ENCODE measurements around the gene TAF4. TPM values are rescaled to one million over a fixed set of nuclear protein-coding genes. Genes with fewer than 3 reads are reported as not detected.

TAF4 gene
- total and polyA plus RNA-seq, 2 of the 13 experiments (the other 11 are each of a cell fraction or from before 2014, with no cell fraction given), result 5.9 to 12.0 TPM

DNA sequence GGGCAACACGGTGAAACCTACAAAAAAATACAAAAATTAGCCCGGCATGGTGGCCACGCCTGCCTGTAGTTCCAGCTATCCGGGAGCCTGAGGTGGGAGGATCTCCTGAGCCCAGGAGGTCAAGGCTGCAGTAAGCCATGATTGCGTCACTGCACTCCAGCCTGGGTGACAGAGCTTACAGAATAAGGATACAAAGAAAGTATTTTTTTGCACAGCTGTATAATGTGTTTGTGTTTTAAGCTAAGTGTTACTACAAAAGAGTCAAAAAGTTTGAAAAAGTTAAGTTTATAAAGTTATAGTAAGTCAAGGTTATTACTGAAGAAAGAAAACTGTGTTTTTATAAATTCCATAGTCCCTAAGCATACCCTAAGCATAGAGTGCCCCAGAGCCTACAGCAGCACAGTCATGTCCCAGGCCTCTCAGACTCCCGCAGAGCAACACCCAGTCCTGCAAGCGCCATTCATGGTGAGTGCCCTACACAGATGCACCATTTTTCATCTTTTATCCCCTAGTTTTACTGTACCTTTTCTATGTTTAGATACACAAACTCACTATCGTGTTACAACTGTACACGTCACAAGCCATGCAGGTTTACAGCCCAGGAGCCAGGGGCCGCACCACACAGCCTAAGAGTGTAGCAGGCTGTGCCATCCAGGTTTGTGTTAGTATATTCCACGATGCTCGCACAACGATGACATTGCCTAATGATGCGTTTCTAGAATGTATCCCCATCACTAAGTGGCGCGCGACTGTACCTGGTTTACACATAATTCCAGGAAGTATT lies 22.4 kb downstream of the TAF4 start (continued):
- no peak for TF ChIP-seq ZNF569 (CRISPR knock-in tag; IDR thresholded peaks at IDR 0.05; ENCODE audit: borderline replicate concordance)
- TF ChIP-seq MED1 (CRISPR knock-in tag; IDR thresholded peaks at IDR 0.05), result peak; percentile 83
- TF ChIP-seq, protein P1, sequence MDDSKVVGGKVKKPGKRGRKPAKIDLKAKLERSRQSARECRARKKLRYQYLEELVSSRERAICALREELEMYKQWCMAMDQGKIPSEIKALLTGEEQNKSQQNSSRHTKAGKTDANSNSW (CRISPR knock-in tag; IDR thresholded peaks at IDR 0.05; ENCODE audit: borderline replicate concordance), result no peak
- TF ChIP-seq, protein P2, sequence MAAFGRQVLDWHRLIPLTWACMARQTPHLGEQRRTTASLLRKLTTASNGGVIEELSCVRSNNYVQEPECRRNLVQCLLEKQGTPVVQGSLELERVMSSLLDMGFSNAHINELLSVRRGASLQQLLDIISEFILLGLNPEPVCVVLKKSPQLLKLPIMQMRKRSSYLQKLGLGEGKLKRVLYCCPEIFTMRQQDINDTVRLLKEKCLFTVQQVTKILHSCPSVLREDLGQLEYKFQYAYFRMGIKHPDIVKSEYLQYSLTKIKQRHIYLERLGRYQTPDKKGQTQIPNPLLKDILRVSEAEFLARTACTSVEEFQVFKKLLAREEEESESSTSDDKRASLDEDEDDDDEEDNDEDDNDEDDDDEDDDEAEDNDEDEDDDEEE (CRISPR knock-in tag; IDR thresholded peaks at IDR 0.05), result no peak
- TF ChIP-seq ZMYM4 (CRISPR knock-in tag; IDR thresholded peaks at IDR 0.05), result peak; percentile 52; the same call in 1 of the 2 replicates
- TF ChIP-seq ZNF468 (CRISPR knock-in tag; IDR thresholded peaks at IDR 0.05), result no peak
- no peak for TF ChIP-seq SCMH1 (CRISPR knock-in tag; IDR thresholded peaks at IDR 0.05; ENCODE audit: borderline replicate concordance)
- TF ChIP-seq ZNF496 (CRISPR knock-in tag; IDR thresholded peaks at IDR 0.05; ENCODE audit: insufficient replicate concordance), result no peak
- TF ChIP-seq TAF1 (CRISPR knock-in tag; IDR thresholded peaks at IDR 0.05), result peak; percentile 28; the same call in 1 of the 2 replicates
- no peak for TF ChIP-seq ZSCAN29 (CRISPR knock-in tag; conservative IDR thresholded peaks at IDR 0.05)
- TF ChIP-seq, protein P3, sequence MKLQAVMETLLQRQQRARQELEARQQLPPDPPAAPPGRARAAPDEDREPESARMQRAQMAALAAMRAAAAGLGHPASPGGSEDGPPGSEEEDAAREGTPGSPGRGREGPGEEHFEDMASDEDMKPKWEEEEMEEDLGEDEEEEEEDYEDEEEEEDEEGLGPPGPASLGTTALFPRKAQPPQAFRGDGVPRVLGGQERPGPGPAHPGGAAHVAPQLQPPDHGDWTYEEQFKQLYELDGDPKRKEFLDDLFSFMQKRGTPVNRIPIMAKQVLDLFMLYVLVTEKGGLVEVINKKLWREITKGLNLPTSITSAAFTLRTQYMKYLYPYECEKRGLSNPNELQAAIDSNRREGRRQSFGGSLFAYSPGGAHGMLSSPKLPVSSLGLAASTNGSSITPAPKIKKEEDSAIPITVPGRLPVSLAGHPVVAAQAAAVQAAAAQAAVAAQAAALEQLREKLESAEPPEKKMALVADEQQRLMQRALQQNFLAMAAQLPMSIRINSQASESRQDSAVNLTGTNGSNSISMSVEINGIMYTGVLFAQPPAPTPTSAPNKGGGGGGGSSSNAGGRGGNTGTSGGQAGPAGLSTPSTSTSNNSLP (IDR thresholded peaks at IDR 0.05; ENCODE audit: low read depth, low read length), result no peak
- TF ChIP-seq, protein P4, sequence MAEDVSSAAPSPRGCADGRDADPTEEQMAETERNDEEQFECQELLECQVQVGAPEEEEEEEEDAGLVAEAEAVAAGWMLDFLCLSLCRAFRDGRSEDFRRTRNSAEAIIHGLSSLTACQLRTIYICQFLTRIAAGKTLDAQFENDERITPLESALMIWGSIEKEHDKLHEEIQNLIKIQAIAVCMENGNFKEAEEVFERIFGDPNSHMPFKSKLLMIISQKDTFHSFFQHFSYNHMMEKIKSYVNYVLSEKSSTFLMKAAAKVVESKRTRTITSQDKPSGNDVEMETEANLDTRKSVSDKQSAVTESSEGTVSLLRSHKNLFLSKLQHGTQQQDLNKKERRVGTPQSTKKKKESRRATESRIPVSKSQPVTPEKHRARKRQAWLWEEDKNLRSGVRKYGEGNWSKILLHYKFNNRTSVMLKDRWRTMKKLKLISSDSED (CRISPR knock-in tag; IDR thresholded peaks at IDR 0.05), result no peak
- TF ChIP-seq IRX3 (CRISPR knock-in tag; IDR thresholded peaks at IDR 0.05; ENCODE audit: borderline replicate concordance, low read depth), result no peak
- no peak for TF ChIP-seq ZNF138 (CRISPR knock-in tag; IDR thresholded peaks at IDR 0.05; ENCODE audit: low read depth)
- TF ChIP-seq CBX2 (IDR thresholded peaks at IDR 0.05; ENCODE audit: low read depth, low read length), result no peak
- TF ChIP-seq CBX2 (CRISPR knock-in tag; IDR thresholded peaks at IDR 0.05; ENCODE audit: low read depth), result 0 out of 2 replicates have a peak, but pooled peaks have one; percentile 29
- no peak for TF ChIP-seq YEATS4 (CRISPR knock-in tag; IDR thresholded peaks at IDR 0.05; ENCODE audit: borderline replicate concordance)
- TF ChIP-seq NRL (CRISPR knock-in tag; IDR thresholded peaks at IDR 0.05; ENCODE audit: borderline replicate concordance), result no peak
- no peak for TF ChIP-seq AHR (CRISPR knock-in tag; IDR thresholded peaks at IDR 0.05)
- TF ChIP-seq KAT2B (IDR thresholded peaks at IDR 0.05; ENCODE audit: borderline replicate concordance, low read depth, low read length), result no peak
- TF ChIP-seq FOXK2 (IDR thresholded peaks at IDR 0.05), result no peak
- TF ChIP-seq MIXL1 (CRISPR knock-in tag; IDR thresholded peaks at IDR 0.05), result 0 out of 2 replicates have a peak, but pooled peaks have one; percentile 59
- no peak for TF ChIP-seq CCAR2 (optimal IDR thresholded peaks at IDR 0.05; ENCODE audit: low read depth, low read length)
- TF ChIP-seq, protein P5, sequence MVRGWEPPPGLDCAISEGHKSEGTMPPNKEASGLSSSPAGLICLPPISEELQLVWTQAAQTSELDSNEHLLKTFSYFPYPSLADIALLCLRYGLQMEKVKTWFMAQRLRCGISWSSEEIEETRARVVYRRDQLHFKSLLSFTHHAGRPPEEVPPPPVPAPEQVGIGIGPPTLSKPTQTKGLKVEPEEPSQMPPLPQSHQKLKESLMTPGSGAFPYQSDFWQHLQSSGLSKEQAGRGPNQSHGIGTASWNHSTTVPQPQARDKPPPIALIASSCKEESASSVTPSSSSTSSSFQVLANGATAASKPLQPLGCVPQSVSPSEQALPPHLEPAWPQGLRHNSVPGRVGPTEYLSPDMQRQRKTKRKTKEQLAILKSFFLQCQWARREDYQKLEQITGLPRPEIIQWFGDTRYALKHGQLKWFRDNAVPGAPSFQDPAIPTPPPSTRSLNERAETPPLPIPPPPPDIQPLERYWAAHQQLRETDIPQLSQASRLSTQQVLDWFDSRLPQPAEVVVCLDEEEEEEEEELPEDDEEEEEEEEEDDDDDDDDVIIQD (CRISPR knock-in tag; IDR thresholded peaks at IDR 0.05; ENCODE audit: low read depth), result peak; percentile 81
- no peak for TF ChIP-seq PHF5A (CRISPR knock-in tag; IDR thresholded peaks at IDR 0.05; ENCODE audit: low read depth, unreplicated experiment)
- peak; percentile 80 for TF ChIP-seq ZBTB7B (CRISPR knock-in tag; IDR thresholded peaks at IDR 0.05)

Data from HepG2 (cell line).